Loucy (cell line): ENCODE results near the gene PIK3R1.

Experiments used
- H2AFZ ChIP-seq: fragments of 200-600 bp; sonication (generic); 2 replicates; pipeline ENCODE4 v1.6.0; 2016; ENCODE audit warnings: antibody characterized with exemption, mild to moderate bottlenecking, low read length, moderate library complexity
- H3F3A ChIP-seq: fragments of 200-600 bp; 2 replicates; pipeline ENCODE4 v1.6.0; 2016; ENCODE audit warnings: antibody characterized with exemption, low read depth, mild to moderate bottlenecking
- H3K27me3 ChIP-seq: fragments of 200-600 bp; sonication (generic); 2 replicates; pipeline ENCODE4 v1.6.1; 2014; ENCODE audit warnings: low read length, mild to moderate bottlenecking; ENCODE audit not compliant: insufficient read depth, poor library complexity, severe bottlenecking
- H3K36me3 ChIP-seq: fragments of 200-600 bp; sonication (generic); 2 replicates; pipeline ENCODE4 v1.6.1; 2016; ENCODE audit warnings: low read length; ENCODE audit not compliant: insufficient read depth
- H3K4me1 ChIP-seq: fragments of 200-600 bp; sonication (generic); 2 replicates; pipeline ENCODE4 v1.5.1; 2014; ENCODE audit warnings: low read length, mild to moderate bottlenecking; ENCODE audit not compliant: insufficient read depth, poor library complexity, severe bottlenecking
- H3K4me2 ChIP-seq: fragments of 200-600 bp; sonication (generic); 2 replicates; pipeline ENCODE4 v1.6.0; 2014; ENCODE audit warnings: antibody characterized with exemption, low read length, low read depth, mild to moderate bottlenecking; ENCODE audit not compliant: poor library complexity, severe bottlenecking
- H3K4me3 ChIP-seq: fragments of 200-600 bp; sonication (generic); 2 replicates; pipeline ENCODE4 v1.5.1; 2014; ENCODE audit warnings: low read length, mild to moderate bottlenecking, mixed read lengths; ENCODE audit not compliant: poor library complexity, severe bottlenecking
- H3K79me2 ChIP-seq: fragments of 200-600 bp; sonication (generic); 2 replicates; pipeline ENCODE4 v1.6.1; 2014; ENCODE audit warnings: low read length; ENCODE audit not compliant: insufficient read depth
- H3K9ac ChIP-seq: fragments of 200-600 bp; sonication (generic); 2 replicates; pipeline ENCODE4 v1.6.0; 2014; ENCODE audit warnings: mild to moderate bottlenecking, low read depth, low read length, moderate library complexity; ENCODE audit not compliant: poor library complexity, severe bottlenecking
- H3K9me2 ChIP-seq: fragments of 200-600 bp; sonication (generic); replicated peaks from 2 replicates; pipeline ENCODE4 v1.6.1; 2016; ENCODE audit warnings: low read depth, low read length, mixed read lengths
- H3K9me3 ChIP-seq: fragments of 200-600 bp; sonication (generic); 2 replicates; pipeline ENCODE4 v1.6.1; 2014; ENCODE audit warnings: mild to moderate bottlenecking, antibody characterized with exemption, low read length, low read depth; ENCODE audit not compliant: insufficient read depth
- H4K20me1 ChIP-seq: fragments of 200-600 bp; sonication (generic); 2 replicates; pipeline ENCODE4 v1.6.0; 2014; ENCODE audit warnings: antibody characterized with exemption, low read length, mild to moderate bottlenecking; ENCODE audit not compliant: insufficient read depth, poor library complexity, severe bottlenecking
- EZH2phosphoT487 ChIP-seq: fragments of 200-600 bp; IDR thresholded peaks from 2 replicates; pipeline ENCODE4 v1.6.1; 2018; ENCODE audit warnings: antibody characterized with exemption, mild to moderate bottlenecking, moderate library complexity, borderline replicate concordance
- TF ChIP-seq, protein P1 (sequence below): fragments of 200-600 bp; sonication (generic); conservative IDR thresholded peaks from 2 replicates; pipeline ENCODE4 v1.5.1; 2014; ENCODE audit warnings: mild to moderate bottlenecking, antibody characterized with exemption, low read length

The PIK3R1 gene

GRCh38 chr5:68189171-68189570 is 26.4 kb upstream of the PIK3R1 start:
- no peak overlapping the region for H3K4me3 ChIP-seq
- peaks cover 6% of the 10 kb centered on the region for H3K4me1 ChIP-seq
- no peak overlapping the region for H2AFZ ChIP-seq
- H4K20me1 ChIP-seq: no peaks in the 10 kb centered on the region
- no peaks in the 10 kb centered on the region for H3K9me2 ChIP-seq
- no peaks in the 10 kb centered on the region for H3K36me3 ChIP-seq
- H3K9me3 ChIP-seq: no peaks in the 10 kb centered on the region
- no peaks in the 10 kb centered on the region for H3K27me3 ChIP-seq
- no peaks in the 10 kb centered on the region for H3F3A ChIP-seq
- TF ChIP-seq EZH2phosphoT487: no peak
- TF ChIP-seq, protein P1, sequence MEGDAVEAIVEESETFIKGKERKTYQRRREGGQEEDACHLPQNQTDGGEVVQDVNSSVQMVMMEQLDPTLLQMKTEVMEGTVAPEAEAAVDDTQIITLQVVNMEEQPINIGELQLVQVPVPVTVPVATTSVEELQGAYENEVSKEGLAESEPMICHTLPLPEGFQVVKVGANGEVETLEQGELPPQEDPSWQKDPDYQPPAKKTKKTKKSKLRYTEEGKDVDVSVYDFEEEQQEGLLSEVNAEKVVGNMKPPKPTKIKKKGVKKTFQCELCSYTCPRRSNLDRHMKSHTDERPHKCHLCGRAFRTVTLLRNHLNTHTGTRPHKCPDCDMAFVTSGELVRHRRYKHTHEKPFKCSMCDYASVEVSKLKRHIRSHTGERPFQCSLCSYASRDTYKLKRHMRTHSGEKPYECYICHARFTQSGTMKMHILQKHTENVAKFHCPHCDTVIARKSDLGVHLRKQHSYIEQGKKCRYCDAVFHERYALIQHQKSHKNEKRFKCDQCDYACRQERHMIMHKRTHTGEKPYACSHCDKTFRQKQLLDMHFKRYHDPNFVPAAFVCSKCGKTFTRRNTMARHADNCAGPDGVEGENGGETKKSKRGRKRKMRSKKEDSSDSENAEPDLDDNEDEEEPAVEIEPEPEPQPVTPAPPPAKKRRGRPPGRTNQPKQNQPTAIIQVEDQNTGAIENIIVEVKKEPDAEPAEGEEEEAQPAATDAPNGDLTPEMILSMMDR: no peak
- H3K9ac ChIP-seq: no peak overlapping the region
- H3K79me2 ChIP-seq: no peaks in the 10 kb centered on the region
- no peak overlapping the region for H3K4me2 ChIP-seq

- Histone ChIP-seq H3K9me2 (no peaks in the 10 kb centered on the region), H3K9me3 (no peaks in the 10 kb centered on the region), H3F3A (no peaks in the 10 kb centered on the region), H4K20me1 (no peaks in the 10 kb centered on the region), H3K9ac (no peak overlapping the region), H3K79me2 (no peaks in the 10 kb centered on the region), H3K27me3 (no peaks in the 10 kb centered on the region), H2AFZ (no peak overlapping the region), H3K36me3 (no peaks in the 10 kb centered on the region), H3K4me3 (no peak overlapping the region), H3K4me1 (peaks cover 6% of the 10 kb centered on the region), H3K4me2 (no peak overlapping the region)
- no peak for TF ChIP-seq EZH2phosphoT487
- TF ChIP-seq, protein P1: no peak
Observed at GRCh38 chr5:68189613-68190012, 25.9 kb upstream of the PIK3R1 start.

- H3K9ac ChIP-seq: no peak overlapping the region
- H3F3A ChIP-seq: no peaks in the 10 kb centered on the region
- H3K4me3 ChIP-seq: no peak overlapping the region
- no peak overlapping the region for H2AFZ ChIP-seq
- H3K9me2 ChIP-seq: no peaks in the 10 kb centered on the region
- no peak for TF ChIP-seq EZH2phosphoT487
- TF ChIP-seq, protein P1: no peak
- H3K27me3 ChIP-seq: no peaks in the 10 kb centered on the region
- H4K20me1 ChIP-seq: no peaks in the 10 kb centered on the region
- no peak overlapping the region for H3K4me2 ChIP-seq
- no peaks in the 10 kb centered on the region for H3K79me2 ChIP-seq
- H3K9me3 ChIP-seq: no peaks in the 10 kb centered on the region
- H3K36me3 ChIP-seq: no peaks in the 10 kb centered on the region
- H3K4me1 ChIP-seq: peaks cover 6% of the 10 kb centered on the region
Observed at GRCh38 chr5:68190619-68191018, 24.9 kb upstream of the PIK3R1 start.
